Stimulated activated CD8-positive, alpha-beta memory T cell treated with anti-CD3 and anti-CD28 coated beads, Interleukin-15, amount 100 ng/mL, for 4 hours (primary cell): ENCODE data around the gene C15orf62.
A peak's percentile ranks its signal among the peaks of the same experiment; 100 is the strongest.

Experiments used
- DNase-seq, 2 donors: peaks; one replicate each; pipeline ENCODE4 v3.0.0-alpha.2; 2020; ENCODE audit warnings: low read depth in 2 of 2

The C15orf62 gene

GRCh38 chr15:40782609-40783227, 12.9 kb downstream of the C15orf62 start:
- peak; percentile 54 to 59 for DNase-seq

GRCh38 chr15:40785164-40785563, 15.4 kb downstream of the C15orf62 start:
- no peak for DNase-seq

GRCh38 chr15:40785814-40786213, 16.0 kb downstream of the C15orf62 start:
- DNase-seq, result no peak

GRCh38 chr15:40787344-40787841, 17.6 kb downstream of the C15orf62 start:
- peak; percentile 41 to 67 for DNase-seq

- DNase-seq, result no peak
These were observed 18.2 kb downstream of the C15orf62 start for GRCh38 chr15:40787991-40788390.

GRCh38 chr15:40789119-40789518, 19.3 kb downstream of the C15orf62 start:
- no peak for DNase-seq

GRCh38 chr15:40789999-40790398, 20.2 kb downstream of the C15orf62 start:
- DNase-seq, result no peak

GRCh38 chr15:40790718-40791117, 20.9 kb downstream of the C15orf62 start:
- DNase-seq, result no peak

GRCh38 chr15:40792394-40792793, 22.6 kb downstream of the C15orf62 start:
- no peak for DNase-seq

GRCh38 chr15:40793216-40793989, 23.6 kb downstream of the C15orf62 start:
- no peak for DNase-seq

GRCh38 chr15:40796041-40796440, 26.3 kb downstream of the C15orf62 start:
- DNase-seq, result no peak

- no peak for DNase-seq
These were observed 26.7 kb downstream of the C15orf62 start for GRCh38 chr15:40796512-40796911.

GRCh38 chr15:40799523-40799922, 29.7 kb downstream of the C15orf62 start:
- no peak for DNase-seq

GRCh38 chr15:40803076-40803475, 33.3 kb downstream of the C15orf62 start:
- no peak for DNase-seq

GRCh38 chr15:40803688-40804087, 33.9 kb downstream of the C15orf62 start:
- no peak for DNase-seq

GRCh38 chr15:40806672-40807027, 36.9 kb downstream of the C15orf62 start:
- no peak for DNase-seq

- peak; percentile 85 to 93 for DNase-seq
These were observed 37.5 kb downstream of the C15orf62 start, which contains the start of the genes DNAJC17 and ZFYVE19 for GRCh38 chr15:40807028-40807887. DNAJC17 (minus strand) TSS chr15:40807473; CDS start chr15:40807446, 27 bp downstream. ZFYVE19 (plus strand) TSS chr15:40807089; CDS start chr15:40807590, 501 bp downstream.

GRCh38 chr15:40807888-40808461, 38.2 kb downstream of the C15orf62 start:
- DNase-seq, result no peak

GRCh38 chr15:40808861-40809450, 39.2 kb downstream of the C15orf62 start:
- no peak for DNase-seq

GRCh38 chr15:40812721-40813425, 43.1 kb downstream of the C15orf62 start:
- DNase-seq, result no peak
